Mucosa of descending colon (tissue), 3 donors: Measurements from ENCODE around the gene HSPD1. TPM values are rescaled to one million over a fixed set of nuclear protein-coding genes. Genes with fewer than 3 reads are reported as not detected.

Experiments used
- ATAC-seq: fragments of 200-7000 bp; cut with Tn5 transposase; one replicate; pipeline ENCODE4 v1.9.1; 2020; ENCODE audit warnings: mild to moderate bottlenecking, moderate library complexity
- DNase-seq, 3 donors: peaks; one replicate each; pipeline ENCODE4 v3.0.0-alpha.2; 2020
- H3K36me3 ChIP-seq: fragments of 200-600 bp; one replicate; pipeline ENCODE4 v1.8.0; 2021; ENCODE audit warnings: low read depth, mild to moderate bottlenecking
- H3K4me1 ChIP-seq: fragments of 200-600 bp; one replicate; pipeline ENCODE4 v1.8.0; 2021; ENCODE audit warnings: low read depth, mild to moderate bottlenecking
- H3K4me3 ChIP-seq: fragments of 200-600 bp; one replicate; pipeline ENCODE4 v1.8.0; 2021; ENCODE audit warnings: mild to moderate bottlenecking
- H3K9me3 ChIP-seq: fragments of 200-600 bp; one replicate; pipeline ENCODE4 v1.8.0; 2021; ENCODE audit warnings: mild to moderate bottlenecking
- intact Hi-C, 2 donors: fragments of 100-400 bp; cut with DNase I in 1 of 2; cut with micrococcal nuclease in 1 of 2; formaldehyde crosslinking; loops; one replicate each; pipeline versions ENCODE4 v1.11.0 to v1.11.1; 2022; cut with DNase I, micrococcal nuclease
- total RNA-seq, 3 donors: library from RNA; stranded (reverse); fragmentation: NEBNext Ultra II Directional in 2 of 3; extraction: Animal tissue kit (Norgen Biotek cat#: 25700) in 2 of 3; gene quantifications; one replicate each; pipeline versions ENCODE4 v1.2.1 to v1.2.4, GENCODE V29; 2021 to 2023
- TF ChIP-seq, protein P1 (sequence below): fragments of 200-600 bp; IDR thresholded peaks from one replicate; pipeline ENCODE4 v1.8.0; 2022; ENCODE audit warnings: antibody characterized with exemption, mild to moderate bottlenecking
- donor health status: DM: no; HTN: no; CAD: no; lungs with moderate emphysema.
- donor health status: DM: no; HTN: no; CAD: no.
- donor health status: DM: no; HTN: yes; CAD: no.

HSPD1 gene
- total RNA-seq, 3 donors from 2014 or later = 162 to 219 (median 172) TPM

DNA sequence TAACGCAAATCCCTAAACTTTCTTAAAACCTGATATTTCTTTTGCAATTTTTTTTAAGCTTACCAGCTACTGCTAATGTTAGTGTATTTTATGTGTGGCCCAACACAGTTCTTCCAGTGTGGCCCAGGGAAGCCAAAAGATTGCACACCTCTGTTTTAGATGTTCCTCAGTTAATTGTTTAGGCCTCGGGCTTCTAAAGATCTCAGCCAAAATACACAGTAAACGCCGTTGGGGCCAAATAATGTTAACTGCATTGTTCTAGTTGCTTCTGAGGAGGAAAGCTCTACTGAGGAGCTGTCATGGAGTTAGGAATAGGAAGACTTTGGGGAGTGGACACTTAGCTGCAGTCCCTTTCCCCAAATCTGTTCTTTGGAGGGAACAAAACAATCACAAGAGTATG is 2.6 kb upstream of the HSPD1 start:
- intact Hi-C loops = no loop called here
- no peaks in the 10 kb centered on the region for H3K9me3 ChIP-seq
- TF ChIP-seq, protein P1, sequence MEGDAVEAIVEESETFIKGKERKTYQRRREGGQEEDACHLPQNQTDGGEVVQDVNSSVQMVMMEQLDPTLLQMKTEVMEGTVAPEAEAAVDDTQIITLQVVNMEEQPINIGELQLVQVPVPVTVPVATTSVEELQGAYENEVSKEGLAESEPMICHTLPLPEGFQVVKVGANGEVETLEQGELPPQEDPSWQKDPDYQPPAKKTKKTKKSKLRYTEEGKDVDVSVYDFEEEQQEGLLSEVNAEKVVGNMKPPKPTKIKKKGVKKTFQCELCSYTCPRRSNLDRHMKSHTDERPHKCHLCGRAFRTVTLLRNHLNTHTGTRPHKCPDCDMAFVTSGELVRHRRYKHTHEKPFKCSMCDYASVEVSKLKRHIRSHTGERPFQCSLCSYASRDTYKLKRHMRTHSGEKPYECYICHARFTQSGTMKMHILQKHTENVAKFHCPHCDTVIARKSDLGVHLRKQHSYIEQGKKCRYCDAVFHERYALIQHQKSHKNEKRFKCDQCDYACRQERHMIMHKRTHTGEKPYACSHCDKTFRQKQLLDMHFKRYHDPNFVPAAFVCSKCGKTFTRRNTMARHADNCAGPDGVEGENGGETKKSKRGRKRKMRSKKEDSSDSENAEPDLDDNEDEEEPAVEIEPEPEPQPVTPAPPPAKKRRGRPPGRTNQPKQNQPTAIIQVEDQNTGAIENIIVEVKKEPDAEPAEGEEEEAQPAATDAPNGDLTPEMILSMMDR = no peak
- H3K36me3 ChIP-seq = no peaks in the 10 kb centered on the region
- no peak overlapping the region for H3K4me3 ChIP-seq
- ATAC-seq = no peak
- no peak for DNase-seq
- peaks cover 33% of the 10 kb centered on the region for H3K4me1 ChIP-seq

DNA sequence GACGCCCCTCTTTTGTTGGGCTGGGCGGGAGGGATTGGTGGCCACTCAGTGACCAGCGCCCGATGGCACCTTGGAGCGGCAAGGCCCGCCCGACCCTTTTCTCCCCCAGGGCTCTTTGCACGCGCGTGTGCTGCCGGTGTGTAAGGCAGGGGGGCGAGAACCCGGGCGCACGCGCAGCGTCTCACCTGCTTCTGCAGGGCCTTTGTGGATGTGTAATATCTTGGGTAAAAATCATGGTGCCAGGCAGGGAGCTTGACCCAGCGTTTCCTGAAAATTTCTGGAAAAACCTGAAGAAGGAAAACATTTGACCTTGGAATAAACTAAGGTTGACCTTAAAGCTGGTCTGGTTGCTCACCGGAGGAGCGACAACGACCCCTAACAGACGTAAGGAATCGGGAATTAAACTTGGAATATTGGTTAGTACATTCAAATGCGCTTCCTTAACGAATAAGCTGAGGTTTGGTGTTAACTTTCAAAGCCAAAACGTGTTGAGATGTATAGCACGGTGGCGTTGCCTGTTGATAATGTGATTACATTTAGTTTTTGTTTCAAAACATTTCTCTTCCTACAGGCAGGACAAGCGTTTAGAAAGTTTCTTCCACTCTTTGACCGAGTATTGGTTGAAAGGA is 977 bp upstream of the HSPD1 start:
- intact Hi-C loops = no loop called here
- DNase-seq (peak in 1 of 3 donors; percentile 34), ATAC-seq (peak; percentile 7)
- H3K4me3 ChIP-seq = peak overlapping the region; percentile 88
- TF ChIP-seq, protein P1 = no peak
- no peaks in the 10 kb centered on the region for H3K9me3 ChIP-seq
- H3K4me1 ChIP-seq = peaks cover 43% of the 10 kb centered on the region
- H3K36me3 ChIP-seq = no peaks in the 10 kb centered on the region

DNA sequence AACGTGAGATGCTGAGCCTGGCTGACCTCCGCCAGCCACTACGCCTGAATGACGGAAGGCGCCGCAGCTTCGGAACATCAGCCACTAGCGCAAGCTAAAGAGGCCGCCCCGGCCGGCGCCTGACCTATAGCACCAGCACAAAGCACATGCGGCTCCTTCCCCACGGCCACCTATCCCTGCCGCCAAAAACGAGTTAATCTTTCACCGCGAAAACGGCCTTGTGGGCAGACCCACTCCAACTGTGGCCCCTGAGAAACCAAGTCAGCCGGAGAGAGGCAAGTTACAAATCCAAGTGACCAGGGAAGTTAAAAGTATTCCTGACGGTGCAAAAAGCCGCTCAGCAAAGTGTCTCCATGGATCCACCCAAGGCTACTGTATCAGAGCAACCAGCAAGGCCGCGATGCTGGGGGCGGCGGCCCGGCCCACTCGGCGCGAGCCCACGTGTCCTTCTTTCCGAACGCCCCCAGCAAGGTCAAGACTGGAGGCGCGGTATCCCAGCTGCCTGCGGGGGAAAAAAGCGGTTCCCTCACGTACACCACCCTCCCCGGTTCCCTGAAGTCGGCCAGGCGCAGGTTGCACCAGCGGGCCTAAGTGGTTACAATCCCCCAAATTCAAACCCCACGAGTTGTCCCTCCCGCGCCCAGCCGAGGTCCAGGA is 575 bp downstream of the HSPD1 start:
- TF ChIP-seq, protein P1 = no peak
- Histone ChIP-seq H3K9me3 (no peaks in the 10 kb centered on the region), H3K4me1 (peaks cover 44% of the 10 kb centered on the region), H3K36me3 (no peaks in the 10 kb centered on the region), H3K4me3 (peak overlapping the region; percentile 88)
- DNase-seq (peak; percentile 80 to 87 (median 81)), ATAC-seq (peak; percentile 48)
- intact Hi-C loops = no loop called here

DNA sequence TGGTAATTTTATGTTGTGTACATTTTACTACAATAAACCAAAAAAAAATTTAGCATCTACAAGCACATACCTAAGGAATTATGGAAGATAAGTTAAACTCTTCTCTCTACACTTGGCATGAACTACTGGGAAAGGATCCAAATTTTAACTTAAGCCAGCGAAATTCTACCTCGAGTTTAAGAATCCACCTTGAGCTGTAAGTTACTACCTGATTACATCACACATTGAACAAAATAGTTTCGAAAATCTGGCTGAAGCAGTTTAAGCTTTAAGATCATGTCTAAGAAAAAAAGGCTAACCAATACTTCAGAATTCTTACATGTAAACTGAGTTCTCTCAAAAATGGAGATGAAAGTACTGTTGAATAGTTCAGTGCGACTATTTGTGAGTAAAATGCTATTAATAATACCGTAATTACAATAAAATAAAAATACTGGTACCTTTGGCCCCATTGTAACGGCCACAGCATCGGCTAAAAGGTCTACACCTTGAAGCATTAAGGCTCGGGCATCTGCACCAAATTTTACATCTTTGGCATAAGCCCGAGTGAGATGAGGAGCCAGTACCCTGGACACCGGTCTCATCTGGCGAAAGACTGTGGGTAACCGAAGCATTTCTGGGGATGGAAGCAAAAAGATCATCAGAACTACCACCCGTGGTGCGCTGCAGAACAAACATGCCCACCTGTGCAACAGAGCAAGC is 1.3 kb downstream of the HSPD1 start:
- ATAC-seq = no peak
- Histone ChIP-seq H3K36me3 (no peaks in the 10 kb centered on the region), H3K4me1 (peaks cover 44% of the 10 kb centered on the region), H3K9me3 (no peaks in the 10 kb centered on the region), H3K4me3 (peak overlapping the region; percentile 88)
- TF ChIP-seq, protein P1 = no peak
- intact Hi-C loops = no loop called here
- DNase-seq = no peak

DNA sequence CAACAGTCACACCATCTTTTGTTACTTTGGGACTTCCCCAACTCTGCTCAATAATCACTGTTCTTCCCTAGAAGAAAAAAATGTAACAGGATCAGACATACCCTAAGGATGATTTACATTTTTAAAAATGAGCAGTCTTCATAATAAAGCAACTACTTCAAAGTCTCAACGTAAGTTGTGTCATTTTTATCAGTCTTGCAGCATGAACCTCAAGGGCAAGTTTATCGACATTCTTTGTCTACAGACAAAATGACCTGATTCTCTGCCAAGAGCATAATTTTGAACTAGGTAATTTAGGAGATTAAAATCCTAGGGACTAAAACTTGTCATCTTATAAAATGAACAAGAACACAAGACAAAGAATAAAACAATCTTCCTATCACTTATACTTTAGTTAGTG is 2.3 kb downstream of the HSPD1 start:
- H3K4me1 ChIP-seq = peaks cover 35% of the 10 kb centered on the region
- H3K9me3 ChIP-seq = no peaks in the 10 kb centered on the region
- H3K4me3 ChIP-seq = no peak overlapping the region
- intact Hi-C loops = no loop called here
- TF ChIP-seq, protein P1 = no peak
- H3K36me3 ChIP-seq = no peaks in the 10 kb centered on the region
- DNase-seq (no peak), ATAC-seq (no peak)
